HEK293T (cell line): ENCODE results near the gene PPP1CC.

Source experiments
- BHLHE40 ChIP-seq: fragments of 450-650 bp; IDR thresholded peaks from 2 replicates; pipeline ENCODE4 v1.6.1; 2016; ENCODE audit warnings: mild to moderate bottlenecking, moderate library complexity, borderline replicate concordance
- ELF4 ChIP-seq: fragments of 450-650 bp; IDR thresholded peaks from 2 replicates; pipeline ENCODE4 v1.6.1; 2017; ENCODE audit warnings: antibody characterized with exemption
- FOXM1 ChIP-seq: fragments of 450-650 bp; IDR thresholded peaks from 2 replicates; pipeline ENCODE4 v1.6.1; 2017; ENCODE audit warnings: mild to moderate bottlenecking, borderline replicate concordance
- SP1 ChIP-seq: fragments of 450-650 bp; IDR thresholded peaks from 2 replicates; pipeline ENCODE4 v1.6.1; 2017
- SUZ12 ChIP-seq: fragments of 450-650 bp; IDR thresholded peaks from 2 replicates; pipeline ENCODE4 v1.6.1; 2016; ENCODE audit warnings: mild to moderate bottlenecking
- TARDBP ChIP-seq: fragments of 450-650 bp; IDR thresholded peaks from 2 replicates; pipeline ENCODE4 v1.6.1; 2016

GRCh38 chr12:110704750-110705149, 37.9 kb downstream of the PPP1CC start:
- no peak for TF ChIP-seq SP1
- no peak for TF ChIP-seq TARDBP
- TF ChIP-seq BHLHE40, result no peak
- no peak for TF ChIP-seq SUZ12
- no peak for TF ChIP-seq ELF4
- TF ChIP-seq FOXM1, result no peak
